A673 (cell line): ENCODE data around the gene SPAG8. TPM values are rescaled to one million over a fixed set of nuclear protein-coding genes. Genes with fewer than 3 reads are reported as not detected.

ENCODE experiments used
- BruUV-seq: library from RNA; stranded (reverse); fragments of 400-500 nt; replicated peaks from 2 replicates; lab custom pipeline; 2021; lab: Mats Ljungman, UMichigan
- CTCF ChIA-PET: fragments of 300-600 bp; sonication (Branson Sonifier 250); formaldehyde crosslinking; loops from one replicate; lab custom pipeline; 2022; ENCODE audit warnings: antibody characterized with exemption; lab: Charles Lee
- POLR2A ChIA-PET: fragments of 300-600 bp; sonication (Branson Sonifier 250); formaldehyde crosslinking; loops from one replicate; lab custom pipeline; 2022; ENCODE audit warnings: antibody characterized with exemption; ENCODE audit not compliant: low non-redundant PET; lab: Charles Lee
- DNase-seq: peaks from one replicate; pipeline ENCODE4 v3.0.0-alpha.2; 2015; ENCODE audit warnings: low spot score
- H3K27ac ChIP-seq: fragments of 200-600 bp; sonication (generic); 2 replicates; pipeline ENCODE4 v1.5.1; 2016; ENCODE audit warnings: mixed run types, low read depth, mild to moderate bottlenecking, mixed read lengths, antibody characterized with exemption, low read length; ENCODE audit not compliant: poor library complexity, severe bottlenecking
- H3K27me3 ChIP-seq: fragments of 200-600 bp; sonication (generic); replicated peaks from 2 replicates; pipeline ENCODE4 v1.6.1; 2017; ENCODE audit warnings: mixed run types, low read depth, mild to moderate bottlenecking, mixed read lengths, antibody characterized with exemption, low read length; ENCODE audit not compliant: insufficient read depth, poor library complexity
- H3K36me3 ChIP-seq: fragments of 200-600 bp; sonication (generic); 2 replicates; pipeline ENCODE4 v1.6.1; 2016; ENCODE audit warnings: mixed run types, mild to moderate bottlenecking, mixed read lengths, antibody characterized with exemption, low read length; ENCODE audit not compliant: insufficient read depth, poor library complexity, severe bottlenecking
- H3K4me1 ChIP-seq: fragments of 200-600 bp; sonication (generic); 2 replicates; pipeline ENCODE4 v1.6.1; 2017; ENCODE audit warnings: mixed run types, mild to moderate bottlenecking, mixed read lengths, antibody characterized with exemption, low read length; ENCODE audit not compliant: insufficient read depth, poor library complexity, severe bottlenecking
- H3K4me3 ChIP-seq: fragments of 200-600 bp; sonication (generic); 2 replicates; pipeline ENCODE4 v1.5.1; 2016; ENCODE audit warnings: low read depth, mixed run types, mild to moderate bottlenecking, mixed read lengths, low read length; ENCODE audit not compliant: poor library complexity, severe bottlenecking
- H3K9me3 ChIP-seq: fragments of 200-600 bp; sonication (generic); 2 replicates; pipeline ENCODE4 v1.6.1; 2016; ENCODE audit warnings: mixed run types, low read depth, mild to moderate bottlenecking, mixed read lengths, antibody characterized with exemption, low read length; ENCODE audit not compliant: poor library complexity, severe bottlenecking
- CTCF ChIP-seq: fragments of 300-800, 200-600 bp; sonication (generic); conservative IDR thresholded peaks from 2 replicates; pipeline ENCODE4 v1.5.1; 2017; ENCODE audit warnings: low read depth, mild to moderate bottlenecking, antibody characterized with exemption, low read length, moderate library complexity, mixed read lengths
- EZH2 ChIP-seq: fragments of 200-600 bp; sonication (generic); IDR thresholded peaks from 2 replicates; pipeline ENCODE4 v1.6.1; 2017; ENCODE audit warnings: borderline replicate concordance, low read depth, mild to moderate bottlenecking, mixed read lengths, antibody characterized with exemption, low read length; ENCODE audit not compliant: poor library complexity, severe bottlenecking
- intact Hi-C: fragments of 100-400 bp; cut with micrococcal nuclease; formaldehyde crosslinking; loops from one replicate; pipeline ENCODE4 v1.10.0; 2022; ENCODE audit not compliant: unreplicated experiment
- total RNA-seq: library from RNA; stranded (reverse); gene quantifications from 2 replicates; pipeline ENCODE4 v1.2.3, GENCODE V29; 2021

The SPAG8 gene
- total RNA-seq, 1 experiment from 2014 or later: 1.4 TPM

GRCh38 chr9:35844628-35845270 is 32.7 kb upstream of the SPAG8 start:
- Histone ChIP-seq H3K36me3 (no peaks in the 10 kb centered on the region), H3K4me1 (no peaks in the 10 kb centered on the region), H3K4me3 (no peak overlapping the region), H3K27ac (no peak overlapping the region), H3K9me3 (no peaks in the 10 kb centered on the region), H3K27me3 (no peaks in the 10 kb centered on the region)
- no TSS peak for BruUV-seq
- TF ChIP-seq CTCF (no peak), EZH2 (no peak)
- POLR2A ChIA-PET: no interaction called here
- DNase-seq: peak; percentile 54
- intact Hi-C loops: no loop called here
- CTCF ChIA-PET: no interaction called here

- intact Hi-C loops: no loop called here
- DNase-seq: no peak
- H3K4me3 ChIP-seq: no peak overlapping the region
- ChIA-PET POLR2A (no interaction called here), CTCF (no interaction called here)
- no peaks in the 10 kb centered on the region for H3K36me3 ChIP-seq
- H3K27me3 ChIP-seq: no peaks in the 10 kb centered on the region
- no peaks in the 10 kb centered on the region for H3K4me1 ChIP-seq
- TF ChIP-seq CTCF (no peak), EZH2 (no peak)
- H3K9me3 ChIP-seq: no peaks in the 10 kb centered on the region
- BruUV-seq: no TSS peak
- H3K27ac ChIP-seq: no peak overlapping the region
Observed at GRCh38 chr9:35842795-35843194, 30.7 kb upstream of the SPAG8 start.

- Histone ChIP-seq H3K4me3 (no peak overlapping the region), H3K27me3 (no peaks in the 10 kb centered on the region), H3K9me3 (no peaks in the 10 kb centered on the region), H3K36me3 (no peaks in the 10 kb centered on the region), H3K27ac (no peak overlapping the region), H3K4me1 (no peaks in the 10 kb centered on the region)
- TF ChIP-seq EZH2 (no peak), CTCF (no peak)
- intact Hi-C loops: no loop called here
- DNase-seq: no peak
- no TSS peak for BruUV-seq
- POLR2A ChIA-PET: no interaction called here
- CTCF ChIA-PET: no interaction called here
Observed at GRCh38 chr9:35842020-35842745, 30.1 kb upstream of the SPAG8 start.
